Activated CD4-positive, alpha-beta T cell treated with anti-CD3 and anti-CD28 coated beads, Interleukin-2, Interleukin-4, amounts not matched to agents 100 ng/mL and 50 ng/mL, durations not matched to agents 16 hours and 8 hours (primary cell): ENCODE results near the gene CUTC.

Experiments used
- DNase-seq: peaks from one replicate; pipeline ENCODE4 v3.0.0-alpha.2; 2020; ENCODE audit warnings: low spot score

CUTC gene

DNA sequence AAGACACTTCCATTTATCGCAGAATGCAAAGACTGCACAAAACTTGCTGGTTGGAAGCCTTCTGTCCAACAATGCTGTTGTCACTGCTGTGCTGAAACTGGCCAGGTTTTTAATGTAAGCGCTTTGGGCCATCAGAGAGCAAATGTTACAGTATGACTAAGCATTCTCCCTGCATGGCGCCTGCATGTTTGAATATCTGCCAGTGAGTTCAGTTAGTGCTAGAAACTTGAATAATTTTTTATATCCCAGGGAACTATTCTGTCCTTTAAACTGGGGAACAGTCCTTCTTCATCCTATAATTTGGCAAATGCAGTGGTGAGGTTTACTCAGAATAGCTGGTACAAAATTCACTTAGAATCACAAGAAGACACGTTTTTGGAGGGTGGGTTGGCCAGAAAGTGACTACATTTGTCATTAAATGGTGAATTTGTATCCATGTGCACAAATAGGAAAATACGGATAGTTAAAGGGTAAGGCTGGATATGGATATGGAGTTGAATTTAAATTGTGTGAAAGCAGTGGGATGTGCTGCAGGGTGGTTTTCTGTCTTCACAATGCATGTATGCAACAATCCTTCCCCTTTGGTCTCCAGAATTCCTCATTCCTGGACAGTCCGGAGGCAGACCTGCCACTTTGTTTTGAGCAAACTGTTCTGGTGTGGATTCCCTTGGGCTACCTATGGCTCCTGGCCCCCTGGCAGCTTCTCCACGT is 52.1 kb downstream of the CUTC start:
- DNase-seq: no peak

DNA sequence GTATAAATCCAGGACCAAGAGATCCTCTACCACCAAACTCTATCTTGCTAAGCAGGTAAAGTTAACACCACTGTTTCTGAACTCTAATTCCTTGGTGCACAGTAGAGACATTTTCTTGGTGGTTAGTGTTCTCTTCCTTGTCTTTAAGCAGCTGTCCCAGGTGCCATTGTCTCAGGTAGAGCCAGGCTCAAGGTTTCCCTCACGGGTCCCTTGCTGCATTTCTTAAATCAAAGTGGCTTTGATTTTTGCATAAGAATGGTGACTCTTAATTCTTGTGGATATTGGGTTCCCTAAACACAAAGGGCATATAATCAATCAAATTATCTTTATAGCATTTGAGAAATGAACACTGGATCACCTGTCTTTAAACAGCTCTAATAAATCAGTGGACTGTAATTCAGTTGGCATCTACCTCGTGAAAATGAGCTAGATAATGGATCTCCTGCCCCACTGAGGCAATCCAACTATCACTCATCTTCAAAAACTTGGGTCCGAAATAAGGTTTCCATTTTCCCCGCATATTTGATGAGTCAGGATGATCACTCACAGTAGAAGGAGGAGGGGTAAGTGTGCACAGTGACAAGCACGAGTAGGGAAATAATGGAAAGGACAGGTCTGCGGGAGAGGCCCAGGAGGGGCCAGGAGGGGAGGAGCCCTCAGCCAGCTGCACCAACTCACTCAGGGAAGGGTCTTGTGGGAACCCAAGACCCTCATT is 52.9 kb downstream of the CUTC start:
- no peak for DNase-seq

DNA sequence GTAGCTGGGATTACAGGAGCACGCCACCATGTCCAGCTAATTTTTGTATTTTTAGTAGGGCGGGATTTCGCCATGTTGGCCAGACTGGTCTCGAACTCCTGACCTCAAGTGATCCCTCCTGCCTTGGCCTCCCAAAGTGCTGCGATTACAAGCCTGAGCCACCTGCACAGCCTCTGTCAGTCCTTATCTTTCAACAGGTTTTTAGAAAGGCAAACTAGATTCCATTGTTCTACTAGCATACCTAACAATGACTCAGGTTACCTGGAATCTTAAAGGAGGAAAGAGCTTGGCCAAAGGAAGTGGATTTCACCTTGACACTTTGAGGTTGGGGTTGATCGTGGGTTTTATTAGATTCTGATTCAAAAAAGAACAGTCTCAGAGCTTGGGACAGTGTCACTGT is 53.6 kb downstream of the CUTC start:
- DNase-seq: no peak

DNA sequence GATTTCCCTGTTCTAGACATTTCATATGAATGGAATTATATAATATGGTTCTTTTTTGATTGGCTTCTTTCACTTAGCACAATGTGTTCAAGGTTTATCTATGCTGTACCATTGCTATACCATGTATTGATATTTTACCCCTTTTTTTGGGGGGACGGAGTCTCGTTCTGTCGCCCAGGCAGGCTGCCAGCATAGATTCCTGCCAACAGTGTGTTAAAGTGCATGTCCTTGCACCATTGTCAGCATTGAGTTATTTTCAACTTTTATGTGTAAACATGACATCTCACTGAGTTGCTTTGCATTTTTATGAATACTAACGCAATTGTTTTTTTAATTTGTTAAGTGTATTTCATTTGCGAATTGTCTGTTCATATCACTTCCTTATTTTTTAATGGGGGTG is 55.3 kb downstream of the CUTC start:
- no peak for DNase-seq

DNA sequence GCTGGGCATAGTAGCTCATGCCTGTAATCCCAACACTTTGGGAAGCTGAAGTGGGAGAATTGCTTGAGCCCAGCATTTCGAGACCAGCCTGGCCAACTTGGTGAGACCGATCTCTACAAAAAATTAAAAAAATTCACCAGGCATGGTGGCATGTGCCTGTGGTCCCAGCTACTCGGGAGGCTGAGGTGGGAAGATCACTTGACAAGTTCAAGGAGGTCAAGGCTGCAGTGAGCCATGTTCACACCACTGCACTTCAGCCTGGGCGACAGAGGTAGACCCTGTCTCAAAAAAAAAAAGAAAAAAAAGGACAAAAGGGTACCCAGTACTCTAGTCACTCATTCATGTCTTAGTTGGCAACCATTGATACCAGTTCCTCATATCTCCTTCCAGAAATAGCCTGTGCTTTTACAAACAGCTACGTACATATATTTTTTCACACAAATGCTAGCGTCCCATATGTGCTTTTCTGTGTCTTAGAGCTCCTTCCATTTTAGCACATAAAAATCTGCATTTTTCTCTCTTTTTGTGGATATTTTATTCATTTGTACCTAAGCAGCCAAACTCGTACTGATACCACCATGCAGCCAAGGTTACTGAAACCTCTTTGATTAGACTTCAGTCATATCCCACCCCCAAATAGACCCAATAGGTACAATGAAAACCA is 55.9 kb downstream of the CUTC start:
- no peak for DNase-seq

DNA sequence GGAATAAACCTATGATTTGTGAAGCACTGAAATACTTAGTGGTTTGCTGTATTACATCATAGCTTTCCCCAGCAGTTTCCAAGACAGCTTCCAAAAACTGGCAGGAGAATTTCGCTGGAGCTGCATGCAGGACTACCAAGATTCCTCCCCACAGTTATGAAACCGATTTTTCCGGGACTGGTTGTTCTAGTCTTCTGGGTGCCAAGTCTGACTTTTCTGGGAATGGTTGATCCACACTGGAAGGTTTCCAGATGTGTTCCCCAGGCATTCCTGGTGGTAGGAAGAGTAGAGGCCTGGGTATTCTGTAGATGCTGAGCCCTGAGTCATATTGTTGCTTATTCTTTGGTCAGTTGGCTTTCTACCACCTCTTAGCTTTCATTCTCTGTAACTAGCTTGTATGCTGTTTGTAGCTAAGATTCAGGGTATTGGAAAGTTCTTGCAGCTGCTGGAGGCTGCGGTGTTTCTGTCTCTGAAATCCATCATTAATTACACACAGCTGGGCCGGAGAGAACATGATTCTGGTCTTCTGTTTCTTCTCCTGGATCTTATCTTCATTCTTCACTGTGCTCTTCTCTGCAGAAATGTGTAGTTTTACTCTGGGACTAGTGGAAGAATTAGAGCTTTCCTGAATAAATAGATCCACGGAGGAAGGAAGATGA is 56.7 kb downstream of the CUTC start:
- DNase-seq: no peak

DNA sequence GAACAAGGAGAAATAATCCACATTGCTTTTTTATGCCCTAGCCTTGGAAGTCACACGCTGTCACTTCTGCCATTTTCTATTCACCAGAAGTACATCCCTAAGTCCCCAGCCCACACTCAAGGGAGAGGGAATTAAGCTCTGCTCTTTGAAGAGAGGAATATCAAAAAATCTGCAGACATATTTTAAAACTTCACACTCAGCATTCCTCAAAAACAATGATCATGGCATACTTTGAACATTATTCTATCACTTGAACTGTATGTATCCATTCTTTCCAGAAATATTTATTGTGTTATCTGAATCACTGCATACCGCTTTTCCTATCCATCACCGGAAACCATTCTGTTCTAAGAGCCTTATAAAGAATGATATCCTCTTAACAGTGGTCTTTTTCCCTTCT is 59.8 kb downstream of the CUTC start:
- no peak for DNase-seq

DNA sequence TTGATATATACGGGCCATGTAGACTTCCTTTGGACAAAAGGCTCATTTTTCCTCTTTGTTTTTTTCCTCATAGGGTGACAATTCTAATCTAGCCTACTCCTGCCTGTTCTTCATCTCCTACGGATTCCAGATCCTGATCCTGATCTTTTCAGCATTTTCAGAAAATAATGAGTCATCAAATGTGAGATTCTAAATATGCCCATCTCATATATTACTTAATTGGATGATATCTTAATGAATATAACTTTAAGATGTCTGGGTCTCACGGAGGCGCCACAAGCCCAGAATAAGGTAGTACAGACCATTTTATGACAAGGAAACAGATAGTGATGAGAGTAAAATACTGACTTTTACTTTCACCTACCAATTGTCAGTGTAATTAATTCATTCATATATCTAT is 61.8 kb downstream of the CUTC start:
- no peak for DNase-seq

DNA sequence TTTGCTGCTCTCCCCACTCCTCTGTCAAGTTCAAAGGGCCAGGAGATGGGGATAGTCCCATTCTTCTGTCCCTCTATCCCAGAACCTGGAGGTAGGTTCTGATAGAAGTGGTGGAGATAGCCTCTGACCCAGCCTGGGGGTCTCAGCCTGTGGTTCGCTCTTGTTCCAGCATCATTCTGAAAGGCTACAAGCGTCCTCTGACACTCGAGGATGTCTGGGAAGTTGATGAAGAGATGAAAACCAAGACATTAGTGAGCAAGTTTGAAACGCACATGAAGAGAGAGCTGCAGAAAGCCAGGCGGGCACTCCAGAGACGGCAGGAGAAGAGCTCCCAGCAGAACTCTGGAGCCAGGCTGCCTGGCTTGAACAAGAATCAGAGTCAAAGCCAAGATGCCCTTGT is 64.9 kb downstream of the CUTC start:
- DNase-seq: no peak

DNA sequence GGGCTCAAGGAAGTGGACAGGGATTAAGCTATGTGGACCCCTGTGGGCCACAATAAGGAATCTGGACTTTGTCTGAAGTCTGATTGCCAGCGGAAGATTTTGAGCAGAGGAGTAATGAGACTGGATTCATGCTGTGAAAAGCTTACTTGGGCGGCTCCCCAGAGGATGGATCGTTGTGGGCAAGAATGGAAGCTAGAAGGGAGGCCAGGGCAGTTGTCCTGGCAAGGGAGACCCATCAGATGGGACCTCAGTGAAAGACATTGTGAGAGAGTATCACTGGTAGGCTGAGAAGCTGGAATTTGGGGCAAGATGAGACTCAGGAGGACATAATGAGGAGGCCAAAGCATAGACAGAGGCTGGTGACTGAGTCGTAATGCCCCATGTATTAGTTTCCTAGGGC is 66.0 kb downstream of the CUTC start:
- DNase-seq: no peak

DNA sequence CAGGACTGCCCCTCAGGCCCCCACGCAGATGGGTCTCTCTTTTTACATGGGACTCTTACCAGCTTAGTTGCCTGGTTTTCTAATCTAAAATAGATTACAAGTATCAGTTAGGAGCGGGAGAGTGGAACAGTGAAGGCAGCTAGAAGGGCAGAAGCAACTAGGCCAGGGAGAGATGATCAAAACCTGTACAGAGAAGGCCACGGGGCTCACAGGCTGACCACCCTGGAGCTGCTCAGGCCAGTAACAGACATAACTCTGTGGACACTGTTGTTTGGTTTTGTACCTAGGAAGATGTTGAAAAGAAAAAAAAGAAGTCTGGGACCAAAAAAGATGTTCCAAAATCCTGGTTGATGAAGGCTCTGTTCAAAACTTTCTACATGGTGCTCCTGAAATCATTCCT is 66.9 kb downstream of the CUTC start:
- DNase-seq: no peak

DNA sequence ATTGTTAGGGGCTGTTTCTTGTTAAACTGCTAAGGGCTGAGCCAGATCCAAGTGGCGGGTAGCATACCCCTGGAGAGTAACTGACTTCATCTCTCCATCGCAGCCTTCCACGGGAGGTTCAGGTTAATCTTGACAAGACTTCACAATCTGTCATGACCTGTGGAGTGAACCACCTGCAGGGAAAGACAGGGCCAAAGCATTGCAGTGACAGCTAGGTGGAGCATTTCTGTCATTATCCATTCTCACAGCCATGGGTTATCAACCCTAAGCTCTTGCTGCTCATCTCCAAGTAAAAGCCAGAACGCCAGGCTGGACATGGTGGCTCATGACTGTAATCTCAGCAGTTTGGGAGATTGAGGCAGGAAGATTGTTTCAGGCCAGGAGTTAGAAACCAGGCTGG is 67.6 kb downstream of the CUTC start:
- DNase-seq: no peak

DNA sequence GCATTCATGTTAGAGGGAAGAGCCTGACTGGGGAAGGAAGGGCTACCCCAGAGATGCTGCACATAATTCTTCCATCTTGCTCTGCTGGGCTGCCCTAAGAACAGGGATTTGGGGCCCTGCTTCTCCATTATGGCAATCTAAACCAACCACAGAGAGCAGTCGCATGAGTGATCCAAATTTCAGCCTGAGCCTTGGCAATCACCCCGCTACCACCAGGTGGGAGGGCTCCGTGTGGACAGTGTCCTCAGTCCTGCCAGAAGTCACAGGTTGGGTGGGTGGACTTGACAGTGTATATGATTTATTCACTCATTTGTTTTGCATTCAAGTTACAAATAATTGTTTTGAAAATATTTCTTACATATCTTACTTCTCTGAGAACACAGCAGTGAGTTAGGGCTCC is 72.4 kb downstream of the CUTC start:
- DNase-seq: no peak

DNA sequence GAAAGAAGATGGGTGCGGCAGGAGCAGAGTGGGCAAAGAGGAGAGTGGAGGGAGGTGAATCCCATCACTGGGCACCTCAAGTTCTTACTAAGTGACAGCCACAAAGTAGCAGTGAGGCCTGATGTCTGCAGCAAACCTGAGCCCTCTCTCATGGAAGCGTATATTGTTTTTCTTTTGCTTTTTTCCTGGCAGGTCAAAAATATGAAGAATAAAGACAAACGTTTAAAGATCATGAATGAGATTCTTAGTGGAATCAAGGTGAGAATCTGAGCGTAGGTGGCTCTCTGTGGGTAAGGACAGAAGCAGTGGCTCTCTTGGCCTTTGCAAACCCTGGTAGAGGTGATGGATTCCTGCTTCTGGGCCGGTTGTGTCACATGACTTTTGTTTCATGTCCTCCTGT is 73.2 kb downstream of the CUTC start:
- no peak for DNase-seq
